GM12874 (cell line): ENCODE data around the gene CKMT2.

ENCODE experiments used
- TF ChIP-seq, protein P1 (sequence below): IDR thresholded peaks from 2 replicates; pipeline ENCODE4 v1.5.1; 2011; ENCODE audit warnings: low read depth, mild to moderate bottlenecking, control low read depth, low read length, moderate library complexity; ENCODE audit not compliant: insufficient read depth

CKMT2 gene

DNA sequence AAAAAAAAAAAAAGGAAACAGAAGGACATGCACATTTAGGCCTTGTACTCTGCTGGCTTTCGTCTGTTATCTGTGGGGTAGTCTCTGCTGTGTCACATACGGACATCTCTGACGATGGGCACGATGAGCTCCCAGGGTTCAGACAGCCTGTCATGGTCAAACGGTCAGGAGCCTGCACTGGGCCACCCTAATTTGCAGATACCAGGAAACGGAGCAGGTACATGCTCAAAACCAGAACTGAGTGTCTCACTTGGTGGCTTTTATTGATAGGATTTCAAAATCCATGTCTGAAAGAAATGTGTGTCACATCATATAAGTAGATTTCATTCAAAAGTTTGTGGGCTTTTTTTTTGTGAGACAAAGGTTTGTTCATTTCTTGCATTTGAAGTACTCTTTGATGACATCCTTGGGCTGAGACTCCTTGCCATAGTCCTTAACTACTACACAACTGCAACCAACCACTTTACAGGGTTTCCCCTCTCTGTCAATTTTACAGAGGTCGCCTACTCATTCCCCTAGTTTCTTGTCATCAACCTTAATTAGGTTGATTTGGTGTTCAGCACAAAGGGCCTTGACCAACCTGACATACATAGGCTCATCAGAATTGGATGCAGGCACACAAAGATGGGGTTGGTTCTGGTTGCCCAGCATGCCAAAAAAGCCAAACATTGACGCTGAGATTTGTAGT, 9.0 kb downstream of the CKMT2 start:
- TF ChIP-seq, protein P1, sequence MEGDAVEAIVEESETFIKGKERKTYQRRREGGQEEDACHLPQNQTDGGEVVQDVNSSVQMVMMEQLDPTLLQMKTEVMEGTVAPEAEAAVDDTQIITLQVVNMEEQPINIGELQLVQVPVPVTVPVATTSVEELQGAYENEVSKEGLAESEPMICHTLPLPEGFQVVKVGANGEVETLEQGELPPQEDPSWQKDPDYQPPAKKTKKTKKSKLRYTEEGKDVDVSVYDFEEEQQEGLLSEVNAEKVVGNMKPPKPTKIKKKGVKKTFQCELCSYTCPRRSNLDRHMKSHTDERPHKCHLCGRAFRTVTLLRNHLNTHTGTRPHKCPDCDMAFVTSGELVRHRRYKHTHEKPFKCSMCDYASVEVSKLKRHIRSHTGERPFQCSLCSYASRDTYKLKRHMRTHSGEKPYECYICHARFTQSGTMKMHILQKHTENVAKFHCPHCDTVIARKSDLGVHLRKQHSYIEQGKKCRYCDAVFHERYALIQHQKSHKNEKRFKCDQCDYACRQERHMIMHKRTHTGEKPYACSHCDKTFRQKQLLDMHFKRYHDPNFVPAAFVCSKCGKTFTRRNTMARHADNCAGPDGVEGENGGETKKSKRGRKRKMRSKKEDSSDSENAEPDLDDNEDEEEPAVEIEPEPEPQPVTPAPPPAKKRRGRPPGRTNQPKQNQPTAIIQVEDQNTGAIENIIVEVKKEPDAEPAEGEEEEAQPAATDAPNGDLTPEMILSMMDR = no peak

GRCh38 chr5:81242906-81243436, 9.8 kb downstream of the CKMT2 start:
- TF ChIP-seq, protein P1 = no peak

DNA sequence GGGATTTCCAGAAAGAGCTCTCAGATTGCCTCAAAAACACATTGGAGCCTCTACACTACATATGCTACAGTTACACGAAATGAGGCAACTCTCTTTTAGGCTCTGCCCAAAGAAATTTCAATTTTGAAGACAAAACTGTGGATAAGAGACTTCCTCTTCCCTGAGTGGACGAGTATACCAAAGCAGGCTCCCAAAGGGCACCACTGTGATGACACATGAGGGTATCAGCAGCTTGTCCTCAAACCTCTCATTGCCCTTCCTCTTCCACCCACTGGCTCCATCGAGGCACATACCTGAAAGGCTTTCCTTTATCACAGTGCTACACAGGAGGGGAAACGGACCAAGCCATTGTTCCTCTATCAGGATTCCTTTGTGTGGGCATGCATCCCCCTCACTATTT, 11.3 kb downstream of the CKMT2 start:
- TF ChIP-seq, protein P1 = no peak

GRCh38 chr5:81245871-81246235, 12.7 kb downstream of the CKMT2 start:
- TF ChIP-seq, protein P1 = no peak

- TF ChIP-seq, protein P1 = no peak
Measured at GRCh38 chr5:81246697-81247096, 13.6 kb downstream of the CKMT2 start.

DNA sequence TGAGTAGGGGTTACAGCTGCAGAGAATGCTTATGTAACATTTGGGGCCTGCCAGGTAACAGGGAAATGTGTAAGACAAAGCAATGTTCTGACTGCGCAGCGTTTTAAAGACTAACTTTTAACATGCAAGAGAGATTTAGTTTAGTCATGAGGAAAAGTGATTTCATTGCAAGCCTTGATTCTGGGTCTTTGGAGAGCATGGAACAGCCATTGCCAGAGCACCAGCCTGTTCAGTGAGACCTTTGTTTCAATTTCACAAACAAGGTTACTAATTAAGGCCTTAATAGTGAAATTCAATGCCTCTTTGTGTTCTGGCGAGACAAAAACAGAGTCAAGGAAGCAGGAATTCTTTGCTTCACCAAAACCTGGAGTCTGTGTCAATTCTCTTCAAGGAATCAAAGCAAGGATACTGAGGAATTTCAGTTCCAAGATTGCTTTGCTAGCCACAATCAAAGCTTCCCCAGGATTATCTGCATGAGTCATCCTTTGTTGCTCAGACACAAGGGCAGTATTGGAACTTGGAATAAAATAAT, 14.4 kb downstream of the CKMT2 start:
- TF ChIP-seq, protein P1 = no peak

DNA sequence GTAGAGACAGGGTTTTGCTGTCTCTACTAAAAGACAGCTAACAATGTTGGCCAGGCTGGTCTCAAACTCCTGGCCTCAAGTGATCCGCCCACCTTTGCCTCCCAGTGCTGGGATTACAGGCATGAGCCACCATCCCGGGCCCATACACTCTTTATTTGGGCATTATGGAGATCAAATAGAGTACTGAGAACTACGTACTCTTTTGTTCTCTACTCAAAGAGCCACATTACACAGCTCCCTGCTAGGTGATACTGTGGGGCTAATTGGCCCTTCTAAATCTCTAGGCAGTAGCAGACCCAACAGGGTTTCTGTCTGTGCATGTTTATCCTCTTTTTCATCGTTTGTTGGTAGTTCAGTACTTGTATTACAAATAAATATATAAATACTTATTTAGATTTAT, 16.1 kb downstream of the CKMT2 start:
- TF ChIP-seq, protein P1 = no peak
